Measurements from ENCODE around the gene EID2. TPM values are rescaled to one million over a fixed set of nuclear protein-coding genes. Genes with fewer than 3 reads are reported as not detected.

The EID2 gene
- total and polyA plus RNA-seq, 12 donors: 13.9 to 32.9 (median 25.9) TPM

GRCh38 chr19:39499932-39500331, 40.0 kb downstream of the EID2 start:
- Histone ChIP-seq H3K36me3 (replicated peaks in 1 of 2) (no peaks in the 10 kb centered on the region), H3K9me3 (replicated peaks in 1 of 3) (no peaks in the 10 kb centered on the region), H3K4me1 (replicated peaks in 1 of 2) (peaks cover 0 to 16% of the 10 kb centered on the region in 2 donors), H3K27me3 (peaks cover 43% of the 10 kb centered on the region), H3K27ac (no peak overlapping the region), H3K4me3 (no peak overlapping the region)
- intact Hi-C loops (cut with DNase I): no loop called here
- 66 to 81% (median 73%) methylated on average over 8 of the region's 8 CpGs for WGBS, 4 donors
- DNase-seq: no peak
- TF ChIP-seq POLR2A (IDR thresholded peaks at IDR 0.05) (no peak), CTCF (IDR thresholded peaks at IDR 0.05) (no peak)

DNA sequence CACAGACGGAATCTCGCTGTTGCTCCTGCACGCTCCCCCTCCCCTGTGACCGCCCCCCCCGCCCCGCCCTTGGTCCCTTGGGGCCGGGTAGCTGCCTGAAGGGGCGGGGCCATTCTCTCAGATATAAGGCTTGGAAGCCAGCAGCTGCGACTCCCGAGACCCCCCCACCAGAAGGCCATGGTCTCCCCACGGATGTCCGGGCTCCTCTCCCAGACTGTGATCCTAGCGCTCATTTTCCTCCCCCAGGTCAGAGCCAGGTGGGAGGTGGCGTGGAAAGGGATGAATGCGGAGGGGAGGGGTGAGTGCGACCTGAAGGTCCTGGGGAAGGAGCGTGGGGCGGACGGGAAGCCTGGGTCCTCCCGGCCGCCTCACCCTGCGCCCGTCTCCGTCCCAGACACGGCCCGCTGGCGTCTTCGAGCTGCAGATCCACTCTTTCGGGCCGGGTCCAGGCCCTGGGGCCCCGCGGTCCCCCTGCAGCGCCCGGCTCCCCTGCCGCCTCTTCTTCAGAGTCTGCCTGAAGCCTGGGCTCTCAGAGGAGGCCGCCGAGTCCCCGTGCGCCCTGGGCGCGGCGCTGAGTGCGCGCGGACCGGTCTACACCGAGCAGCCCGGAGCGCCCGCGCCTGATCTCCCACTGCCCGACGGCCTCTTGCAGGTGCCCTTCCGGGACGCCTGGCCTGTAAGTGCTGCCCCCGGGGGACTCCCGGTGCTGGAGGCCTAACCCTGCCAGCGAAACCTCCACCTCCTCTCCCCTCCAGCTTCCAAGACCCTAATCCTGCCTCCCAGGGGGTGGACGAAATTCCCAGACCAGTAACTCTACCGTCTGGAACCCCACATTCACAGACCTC, 40.9 kb downstream of the EID2 start, which contains the start of gene DLL3:
TSS of gene DLL3 (plus strand) at position 150 of the 845 bp plus-strand sequence. CDS start at position 178, 28 bp downstream.
- Histone ChIP-seq H3K36me3 (replicated peaks in 1 of 2) (no peaks in the 10 kb centered on the region), H3K27ac (no peak within 1 kb of the TSS), H3K27me3 (peaks cover 34% of the 10 kb centered on the region), H3K4me3 (no peak within 1 kb of the TSS), H3K4me1 (replicated peaks in 1 of 2) (peaks cover 0 to 16% of the 10 kb centered on the region in 2 donors), H3K9me3 (replicated peaks in 1 of 3) (no peaks in the 10 kb centered on the region)
- intact Hi-C loops (cut with DNase I): no loop called here
- DNase-seq: no peak
- TF ChIP-seq CTCF (IDR thresholded peaks at IDR 0.05) (no peak), POLR2A (IDR thresholded peaks at IDR 0.05) (no peak)
- 1 to 2% (median 2%) methylated on average over 19 to 60 of the region's 60 CpGs for WGBS, 4 donors

- Histone ChIP-seq H3K27me3 (peaks cover 28% of the 10 kb centered on the region), H3K36me3 (replicated peaks in 1 of 2) (no peaks in the 10 kb centered on the region), H3K4me3 (no peak overlapping the region), H3K4me1 (replicated peaks in 1 of 2) (peaks cover 0 to 16% of the 10 kb centered on the region in 2 donors), H3K27ac (no peak overlapping the region), H3K9me3 (replicated peaks in 1 of 3) (no peaks in the 10 kb centered on the region)
- DNase-seq: peak in 1 of 7 donors; percentile 25
- intact Hi-C loops (cut with DNase I): no loop called here
- 1 to 6% (median 2%) methylated on average over 17 to 40 of the region's 40 CpGs for WGBS, 4 donors
- TF ChIP-seq POLR2A (IDR thresholded peaks at IDR 0.05) (no peak), CTCF (IDR thresholded peaks at IDR 0.05) (peak in 2 of 6 experiments; percentile 14 to 39)
Measured at GRCh38 chr19:39497996-39498797, 41.8 kb downstream of the EID2 start.

- H3K27ac ChIP-seq: no peak overlapping the region
- no peaks in the 10 kb centered on the region for H3K9me3 ChIP-seq (replicated peaks in 1 of 3)
- 0 to 3% (median 0%) methylated on average over 2 to 7 of the region's 7 CpGs for WGBS, 4 donors
- H3K4me1 ChIP-seq (replicated peaks in 1 of 2): peaks cover 0 to 13% of the 10 kb centered on the region in 2 donors
- no peaks in the 10 kb centered on the region for H3K36me3 ChIP-seq (replicated peaks in 1 of 2)
- DNase-seq: no peak
- no peak overlapping the region for H3K4me3 ChIP-seq
- peaks cover 28% of the 10 kb centered on the region for H3K27me3 ChIP-seq
- TF ChIP-seq CTCF (IDR thresholded peaks at IDR 0.05) (no peak), POLR2A (IDR thresholded peaks at IDR 0.05) (no peak)
- intact Hi-C loops (cut with DNase I): no loop called here
Measured at GRCh38 chr19:39497701-39497995, 42.3 kb downstream of the EID2 start.

All from adrenal gland (tissue), 12 donors.